Mesendoderm (in vitro differentiated cells): ENCODE measurements around the gene ADAM15.

Experiments
- DNase-seq: peaks from one replicate; pipeline ENCODE4 v3.0.0; 2013
- H2AK5ac ChIP-seq: 2 replicates; pipeline ENCODE4 v1.6.1; 2013; ENCODE audit warnings: low read length, inconsistent platforms
- H2BK120ac ChIP-seq: 2 replicates; pipeline ENCODE4 v1.6.1; 2013; ENCODE audit warnings: low read depth, mild to moderate bottlenecking, low read length, moderate library complexity, mixed read lengths
- H2BK15ac ChIP-seq: replicated peaks from 2 replicates; pipeline ENCODE4 v1.6.1; 2013; ENCODE audit warnings: low read depth, mild to moderate bottlenecking, moderate library complexity
- H2BK5ac ChIP-seq: 2 replicates; pipeline ENCODE4 v1.6.1; 2013; ENCODE audit warnings: low read length, inconsistent platforms
- H3K18ac ChIP-seq: 2 replicates; pipeline ENCODE4 v1.6.1; 2013; ENCODE audit warnings: mild to moderate bottlenecking, low read length, mixed read lengths
- H3K23ac ChIP-seq: one replicate; pipeline ENCODE4 v1.6.1; 2013; ENCODE audit warnings: low read length
- H3K27ac ChIP-seq: 2 replicates; pipeline ENCODE4 v1.5.1; 2013; ENCODE audit warnings: low read depth, mild to moderate bottlenecking, inconsistent platforms, low read length, moderate library complexity
- H3K27me3 ChIP-seq: 2 replicates; pipeline ENCODE4 v1.6.1; 2013; ENCODE audit warnings: low read length, control low read depth, mild to moderate bottlenecking, inconsistent platforms; ENCODE audit not compliant: insufficient read depth, poor library complexity
- H3K36me3 ChIP-seq: 2 replicates; pipeline ENCODE4 v1.6.1; 2013; ENCODE audit warnings: low read length, inconsistent platforms; ENCODE audit not compliant: control insufficient read depth, insufficient read depth
- H3K4ac ChIP-seq: one replicate; pipeline ENCODE4 v1.6.1; 2013; ENCODE audit warnings: low read depth, mild to moderate bottlenecking, low read length, moderate library complexity
- H3K4me1 ChIP-seq: 2 replicates; pipeline ENCODE4 v1.6.1; 2013; ENCODE audit warnings: low read depth, low read length, inconsistent platforms; ENCODE audit not compliant: control insufficient read depth
- H3K4me2 ChIP-seq: 2 replicates; pipeline ENCODE4 v1.6.1; 2013; ENCODE audit warnings: low read length
- H3K4me3 ChIP-seq: 2 replicates; pipeline ENCODE4 v1.5.1; 2013; ENCODE audit warnings: mild to moderate bottlenecking, low read length
- H3K56ac ChIP-seq: one replicate; pipeline ENCODE4 v1.6.1; 2013; ENCODE audit warnings: low read length
- H3K79me1 ChIP-seq: 2 replicates; pipeline ENCODE4 v1.6.1; 2013; ENCODE audit warnings: low read length, inconsistent platforms
- H3K79me2 ChIP-seq: 2 replicates; pipeline ENCODE4 v1.6.1; 2013; ENCODE audit warnings: mild to moderate bottlenecking, low read length; ENCODE audit not compliant: control insufficient read depth, insufficient read depth
- H3K9ac ChIP-seq: 2 replicates; pipeline ENCODE4 v1.6.1; 2013; ENCODE audit warnings: low read length, inconsistent platforms
- H4K5ac ChIP-seq: one replicate; pipeline ENCODE4 v1.6.1; 2013; ENCODE audit warnings: low read length
- H4K8ac ChIP-seq: one replicate; pipeline ENCODE4 v1.6.1; 2013; ENCODE audit warnings: low read depth, mild to moderate bottlenecking, control low read depth, low read length, moderate library complexity
- WGBS: extraction: QIAGEN DNeasy Blood & Tissue Kit; methylation state at CpG from one replicate; pipeline ENCODE4 v1.1.7; 2013; ENCODE audit warnings: low lambda C conversion rate, missing lambda C conversion rate; ENCODE audit not compliant: insufficient coverage; ENCODE audit errors: extremely low coverage; 5-methylcytosine and 5-hydroxymethylcytosine counted together

The ADAM15 gene

DNA sequence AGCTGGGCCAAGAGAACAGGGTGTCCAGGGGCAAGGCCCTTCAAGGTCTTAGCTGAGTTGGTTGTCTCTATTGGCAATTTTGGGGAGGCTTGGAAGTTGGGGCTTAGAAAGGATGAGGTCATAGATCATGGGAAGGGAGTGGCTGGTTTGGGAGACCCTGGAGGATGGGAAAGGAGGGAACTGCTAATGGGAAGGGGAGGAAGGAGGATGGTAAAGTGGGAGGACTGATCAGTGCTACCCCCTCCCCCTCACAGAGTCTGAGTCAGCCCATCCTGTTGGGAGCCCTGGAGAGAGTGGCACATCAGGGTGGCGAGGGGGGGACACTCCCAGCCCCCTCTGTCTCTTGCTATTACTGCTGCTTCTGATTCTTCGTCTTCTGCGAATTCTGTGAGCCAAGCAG is 17.5 kb downstream of the ADAM15 start:
- H3K56ac ChIP-seq, result no peak overlapping the region
- no peak for DNase-seq
- no peak overlapping the region for H3K9ac ChIP-seq
- no CpG with 5 or more reads among the region's 3 CpGs for WGBS
- no peak overlapping the region for H3K23ac ChIP-seq
- no peak overlapping the region for H4K5ac ChIP-seq
- H3K27ac ChIP-seq, result no peak overlapping the region
- H3K36me3 ChIP-seq, result peaks cover 2% of the 10 kb centered on the region
- H3K4me3 ChIP-seq, result no peak overlapping the region
- peaks cover 6% of the 10 kb centered on the region for H3K79me1 ChIP-seq
- H3K4ac ChIP-seq, result no peak overlapping the region
- H3K4me1 ChIP-seq, result peaks cover 10% of the 10 kb centered on the region
- no peak overlapping the region for H2AK5ac ChIP-seq
- H2BK120ac ChIP-seq, result no peak overlapping the region
- no peaks in the 10 kb centered on the region for H3K79me2 ChIP-seq
- H4K8ac ChIP-seq, result no peak overlapping the region
- H2BK5ac ChIP-seq, result no peak overlapping the region
- no peaks in the 10 kb centered on the region for H3K27me3 ChIP-seq
- H3K4me2 ChIP-seq, result no peak overlapping the region
- no peak overlapping the region for H3K18ac ChIP-seq
- no peak overlapping the region for H2BK15ac ChIP-seq

DNA sequence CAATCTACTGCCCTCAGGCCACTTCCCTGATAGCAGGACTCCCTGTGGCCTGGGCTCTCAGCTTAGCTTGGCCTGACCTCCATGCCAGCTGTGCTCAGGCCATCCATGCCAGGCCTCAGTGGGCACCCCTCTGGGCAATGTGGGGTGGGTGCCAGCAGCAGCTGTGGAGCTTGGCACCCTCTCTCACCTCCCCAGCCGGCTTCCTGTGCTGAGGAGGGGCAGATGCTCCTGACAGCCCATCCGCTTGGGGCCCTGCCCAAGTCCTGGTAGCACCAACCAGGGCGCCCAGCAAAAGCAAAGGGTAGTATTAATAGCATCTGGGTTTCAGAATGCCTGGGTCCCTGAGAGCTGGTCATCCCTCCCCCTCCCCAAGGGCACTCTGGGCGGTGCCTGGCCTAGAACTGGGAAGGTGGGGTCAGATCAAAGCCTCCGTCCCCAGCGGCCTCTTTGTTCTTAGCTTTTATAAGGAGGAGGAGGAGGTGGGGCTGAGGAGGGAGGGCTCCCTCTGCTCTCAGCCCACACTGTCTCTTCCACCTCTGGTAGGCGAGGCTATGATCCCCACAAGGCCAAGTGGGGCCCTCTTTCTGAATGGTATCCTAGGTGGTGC is 18.5 kb downstream of the ADAM15 start:
- Histone ChIP-seq H3K4me3 (no peak overlapping the region), H3K27ac (no peak overlapping the region)
- DNase-seq, result no peak

DNA sequence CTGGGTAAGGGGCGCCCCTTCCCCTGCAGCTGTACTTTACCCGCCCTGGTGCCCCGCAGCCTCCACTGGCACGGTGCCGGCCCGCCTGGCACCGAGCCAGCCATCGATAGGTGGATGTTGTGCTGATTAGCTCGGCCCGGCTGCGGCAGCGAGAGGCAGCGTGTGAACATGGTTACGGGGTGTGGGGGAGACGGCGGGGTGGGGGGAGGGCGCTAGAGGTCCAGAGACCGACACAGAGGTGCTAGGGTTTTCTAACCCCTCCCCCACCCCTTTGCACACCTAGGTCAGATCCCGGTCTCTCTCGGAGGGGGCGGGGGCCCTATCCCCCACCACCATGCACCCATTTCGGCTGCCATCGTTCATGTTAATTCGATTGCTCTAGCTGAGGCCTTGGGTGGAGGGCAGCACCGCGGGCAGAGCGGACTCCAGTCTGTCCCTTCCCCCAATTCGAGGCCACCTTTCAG is 19.1 kb downstream of the ADAM15 start:
- no peak for DNase-seq
- peaks cover 9% of the 10 kb centered on the region for H3K4me1 ChIP-seq
- peak overlapping the region; percentile 78 for H3K4me2 ChIP-seq
- no peak overlapping the region for H3K4me3 ChIP-seq
- no peak overlapping the region for H2BK15ac ChIP-seq
- peak overlapping the region; percentile 55 for H3K9ac ChIP-seq
- H3K36me3 ChIP-seq, result peaks cover 2% of the 10 kb centered on the region
- no peak overlapping the region for H3K27ac ChIP-seq
- H3K56ac ChIP-seq, result peak overlapping the region; percentile 35
- H4K8ac ChIP-seq, result no peak overlapping the region
- no peak overlapping the region for H3K4ac ChIP-seq
- no peak overlapping the region for H2BK5ac ChIP-seq
- peaks cover 6% of the 10 kb centered on the region for H3K79me1 ChIP-seq
- no peaks in the 10 kb centered on the region for H3K79me2 ChIP-seq
- no peak overlapping the region for H2BK120ac ChIP-seq
- no peak overlapping the region for H4K5ac ChIP-seq
- WGBS, result no CpG with 5 or more reads among the region's 28 CpGs
- no peaks in the 10 kb centered on the region for H3K27me3 ChIP-seq
- no peak overlapping the region for H3K23ac ChIP-seq
- H3K18ac ChIP-seq, result no peak overlapping the region
- no peak overlapping the region for H2AK5ac ChIP-seq

More for the DNA sequence above, 18.5 kb downstream of the ADAM15 start:
- Histone ChIP-seq H2BK5ac (no peak overlapping the region), H4K5ac (no peak overlapping the region), H2BK15ac (no peak overlapping the region), H3K27me3 (no peaks in the 10 kb centered on the region), H3K23ac (no peak overlapping the region), H3K79me1 (peaks cover 6% of the 10 kb centered on the region), H4K8ac (no peak overlapping the region), H3K36me3 (peaks cover 2% of the 10 kb centered on the region), H3K56ac (peak overlapping the region; percentile 35), H2AK5ac (no peak overlapping the region), H3K4ac (no peak overlapping the region), H3K4me1 (peaks cover 10% of the 10 kb centered on the region), H3K9ac (peak overlapping the region; percentile 20), H2BK120ac (no peak overlapping the region), H3K18ac (no peak overlapping the region), H3K79me2 (no peaks in the 10 kb centered on the region), H3K4me2 (peak overlapping the region; percentile 4)
- WGBS, result no CpG with 5 or more reads among the region's 7 CpGs

DNA sequence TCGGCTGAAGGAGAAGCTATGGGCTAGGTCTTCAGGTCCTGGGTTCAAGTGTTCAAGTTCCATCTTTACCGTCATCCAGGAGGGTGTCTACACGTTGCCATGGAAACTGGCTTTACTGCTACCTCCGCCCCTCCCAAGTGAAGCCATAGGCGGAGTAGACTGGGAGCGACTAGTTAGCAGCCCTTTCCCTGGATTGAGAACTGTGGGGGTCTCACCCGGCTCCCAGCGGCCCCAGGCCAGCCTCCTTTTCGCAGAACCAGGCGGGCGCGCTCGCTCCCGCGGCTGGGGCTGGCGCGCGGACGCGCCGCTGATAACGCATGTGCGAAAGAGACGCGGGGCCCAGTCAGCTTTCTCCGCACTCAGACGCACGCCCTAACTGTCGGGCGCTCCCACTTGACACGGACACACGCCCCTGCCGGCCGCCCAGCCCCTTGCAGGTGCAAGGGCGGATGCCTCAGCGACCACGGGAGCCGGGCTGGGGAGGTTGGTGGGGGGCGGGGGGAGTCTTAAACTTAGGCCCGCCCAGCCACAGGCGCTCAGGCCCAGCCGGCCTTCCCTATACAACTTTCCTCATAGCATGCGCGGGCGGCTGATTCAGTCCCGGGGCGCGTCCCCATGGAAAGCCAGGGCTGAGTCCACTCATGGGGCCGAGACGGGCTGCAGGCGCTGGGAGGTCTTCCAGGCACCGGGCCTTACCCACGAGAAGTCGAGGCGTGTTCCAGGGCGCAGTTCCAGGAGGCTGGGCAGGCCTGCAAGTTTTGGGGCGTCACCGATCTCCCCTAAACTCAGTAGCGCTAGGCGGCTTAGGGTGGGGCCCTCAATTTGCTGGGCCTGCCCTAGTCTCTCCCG is 19.8 kb downstream of the ADAM15 start:
- Histone ChIP-seq H3K4ac (no peak overlapping the region), H3K4me1 (peaks cover 8% of the 10 kb centered on the region), H3K23ac (no peak overlapping the region), H3K79me2 (no peaks in the 10 kb centered on the region), H3K18ac (no peak overlapping the region), H2BK5ac (no peak overlapping the region), H3K56ac (peak overlapping the region; percentile 35), H2AK5ac (no peak overlapping the region), H3K79me1 (peaks cover 6% of the 10 kb centered on the region), H4K8ac (no peak overlapping the region), H2BK15ac (no peak overlapping the region), H3K27me3 (no peaks in the 10 kb centered on the region), H3K4me3 (no peak overlapping the region), H4K5ac (no peak overlapping the region), H2BK120ac (no peak overlapping the region), H3K27ac (no peak overlapping the region), H3K4me2 (peak overlapping the region; percentile 78), H3K9ac (peak overlapping the region; percentile 55), H3K36me3 (peaks cover 2% of the 10 kb centered on the region)
- WGBS, result no CpG with 5 or more reads among the region's 61 CpGs
- DNase-seq, result peak; percentile 94

DNA sequence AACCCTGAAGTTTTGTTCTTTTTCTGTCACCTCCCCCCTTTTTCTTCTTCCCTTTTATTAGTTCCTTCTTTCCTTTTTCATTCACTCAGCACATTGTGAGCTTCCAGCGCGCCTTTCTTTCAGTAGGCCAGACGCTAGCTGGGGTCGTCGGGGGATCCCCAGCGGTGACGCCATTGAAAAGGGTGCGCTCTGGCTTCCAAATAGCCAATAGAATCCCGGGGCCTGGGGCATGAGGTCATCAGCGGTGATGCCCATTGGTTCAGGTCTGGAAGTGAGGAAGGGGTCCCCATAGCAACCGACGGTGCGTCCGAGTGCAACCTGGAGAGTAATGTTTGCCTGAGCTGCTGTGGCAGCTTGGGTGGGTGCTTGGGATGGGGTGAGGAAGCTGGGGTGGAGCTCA is 20.6 kb downstream of the ADAM15 start:
- Histone ChIP-seq H3K79me1 (no peaks in the 10 kb centered on the region), H2BK120ac (no peak overlapping the region), H2BK15ac (no peak overlapping the region), H3K4me3 (no peak overlapping the region), H3K36me3 (peaks cover 2% of the 10 kb centered on the region), H4K5ac (no peak overlapping the region), H3K27ac (no peak overlapping the region), H3K9ac (no peak overlapping the region), H4K8ac (no peak overlapping the region), H2AK5ac (no peak overlapping the region), H3K18ac (no peak overlapping the region), H3K4me2 (no peak overlapping the region), H3K4ac (no peak overlapping the region), H3K79me2 (no peaks in the 10 kb centered on the region), H3K23ac (no peak overlapping the region), H3K4me1 (peaks cover 8% of the 10 kb centered on the region), H3K56ac (no peak overlapping the region), H3K27me3 (no peaks in the 10 kb centered on the region), H2BK5ac (no peak overlapping the region)
- DNase-seq, result peak; percentile 86
- no CpG with 5 or more reads among the region's 14 CpGs for WGBS
